Esophagus muscularis mucosa (tissue), 3 donors: ENCODE results near the gene PANX2.

Experiments
- CTCF ChIP-seq, 3 experiments: fragments of 200-600 bp in 2 of 3; fragments of 450-650 bp in 1 of 3; sonication (generic) in 2 of 3; IDR thresholded peaks; one replicate each; pipeline ENCODE4 v1.5.1; 2017 to 2019; ENCODE audit warnings: antibody characterized with exemption in 3 of 3, mild to moderate bottlenecking in 2 of 3, moderate library complexity in 1 of 3
- POLR2A ChIP-seq: fragments of 450-650 bp; IDR thresholded peaks from one replicate; pipeline ENCODE4 v1.6.1; 2017; ENCODE audit warnings: antibody characterized with exemption, moderate library complexity, mild to moderate bottlenecking, low read depth

GRCh38 chr22:50180727-50181521 lies 10.4 kb downstream of the PANX2 start:
- TF ChIP-seq CTCF (IDR thresholded peaks at IDR 0.05) (no peak), POLR2A (no peak)
